Keratinocyte (primary cell): ENCODE measurements around the gene MCOLN2. TPM values are rescaled to one million over a fixed set of nuclear protein-coding genes. Genes with fewer than 3 reads are reported as not detected.
"Not testable (repeated sequence)": the region's sequence is repeated elsewhere in the genome, so short reads cannot be mapped to it uniquely, and the experiment has no call there.

Experiments used
- DNase-seq: peaks from one replicate; pipeline ENCODE4 v3.0.0-alpha.2; 2011; ENCODE audit warnings: low read depth, missing footprints, low spot score
- FAIRE-seq: peaks from 2 replicates; lab custom pipeline; 2011; peaks lifted over from hg19 to GRCh38; lab: Jason Lieb, UNC
- H2AFZ ChIP-seq: 2 replicates; pipeline ENCODE4 v1.6.0; 2012; ENCODE audit warnings: low read length, control low read depth, inconsistent platforms; ENCODE audit not compliant: control insufficient read depth
- H3K27ac ChIP-seq: 2 replicates; pipeline ENCODE4 v1.5.1; 2011; ENCODE audit warnings: low read length; ENCODE audit not compliant: control insufficient read depth, insufficient read depth
- H3K27me3 ChIP-seq: 3 replicates; pipeline ENCODE4 v1.6.0; 2011; ENCODE audit warnings: low read length; ENCODE audit not compliant: control insufficient read depth, insufficient read depth; ENCODE audit errors: extremely low read depth
- H3K36me3 ChIP-seq, 2 experiments: 2 replicates in 1 of 2; 3 replicates in 1 of 2; pipeline ENCODE4 v1.5.1; 2011; ENCODE audit warnings: low read length in 2 of 2, mild to moderate bottlenecking in 1 of 2; ENCODE audit not compliant: control insufficient read depth in 2 of 2, insufficient read depth in 2 of 2; ENCODE audit errors: extremely low read depth in 1 of 2
- H3K4me1 ChIP-seq: 3 replicates; pipeline ENCODE4 v1.5.1; 2011; ENCODE audit warnings: low read length; ENCODE audit not compliant: control insufficient read depth, insufficient read depth; ENCODE audit errors: extremely low read depth
- H3K4me2 ChIP-seq: 3 replicates; pipeline ENCODE4 v1.6.0; 2011; ENCODE audit warnings: low read depth, low read length; ENCODE audit not compliant: control insufficient read depth, insufficient read depth; ENCODE audit errors: extremely low read depth
- H3K4me3 ChIP-seq, 3 experiments: fragments of 200-600 bp in 1 of 3; sonication (generic) in 1 of 3; 2 replicates in 2 of 3; 3 replicates in 1 of 3; pipeline ENCODE4 v1.5.1; 2011 to 2016; ENCODE audit warnings: low read length in 3 of 3, mild to moderate bottlenecking in 3 of 3, control low read depth in 2 of 3, inconsistent platforms in 1 of 3, low read depth in 1 of 3, mixed read lengths in 1 of 3, mixed run types in 1 of 3, moderate library complexity in 1 of 3; ENCODE audit not compliant: control insufficient read depth in 2 of 3, insufficient read depth in 2 of 3; ENCODE audit errors: extremely low read depth in 1 of 3
- H3K79me2 ChIP-seq: 2 replicates; pipeline ENCODE4 v1.6.0; 2012; ENCODE audit warnings: low read length; ENCODE audit not compliant: control insufficient read depth, insufficient read depth
- H3K9ac ChIP-seq: 3 replicates; pipeline ENCODE4 v1.6.0; 2011; ENCODE audit warnings: low read length; ENCODE audit not compliant: control insufficient read depth, insufficient read depth; ENCODE audit errors: extremely low read depth
- H3K9me1 ChIP-seq: 3 replicates; pipeline ENCODE4 v1.6.0; 2011; ENCODE audit warnings: low read length; ENCODE audit not compliant: control insufficient read depth, insufficient read depth; ENCODE audit errors: extremely low read depth
- H3K9me3 ChIP-seq: 2 replicates; pipeline ENCODE4 v1.5.1; 2012; ENCODE audit warnings: low read depth, low read length; ENCODE audit not compliant: control insufficient read depth
- H4K20me1 ChIP-seq: 3 replicates; pipeline ENCODE4 v1.6.0; 2011; ENCODE audit warnings: low read length; ENCODE audit not compliant: control insufficient read depth, insufficient read depth; ENCODE audit errors: extremely low read depth
- CTCF ChIP-seq, 3 experiments: IDR thresholded peaks in 1 of 3; conservative IDR thresholded peaks in 1 of 3; optimal IDR thresholded peaks in 1 of 3; 2 replicates in 2 of 3; 3 replicates in 1 of 3; pipeline versions ENCODE3 to v1.5.1; 2011; ENCODE audit warnings: low read length in 3 of 3, mild to moderate bottlenecking in 3 of 3, moderate library complexity in 2 of 3, control low read depth in 1 of 3, inconsistent platforms in 1 of 3; ENCODE audit not compliant: insufficient read depth in 2 of 3; ENCODE audit errors: extremely low read depth in 1 of 3
- EZH2 ChIP-seq: IDR thresholded peaks from one replicate; pipeline ENCODE4 v1.6.1; 2012; ENCODE audit warnings: inconsistent platforms, mild to moderate bottlenecking, low read length, moderate library complexity
- dilution Hi-C: fragments of 300-500 bp; cut with MboI; formaldehyde crosslinking; loops from one replicate; pipeline ENCODE4 v1.7.0; 2020; ENCODE audit warnings: low sequenced_read_pairs; ENCODE audit not compliant: extremely low pct_ligation_motif_present
- polyA plus RNA-seq, 5 experiments: library from polyadenylated mRNA; depleted of rRNA in 3 of 5; stranded (reverse) in 3 of 5; stranded (forward) in 1 of 5; unstranded in 1 of 5; fragments of >200 nt; gene quantifications; 1 replicate in 1 of 5; 2 replicates in 3 of 5; 3 replicates in 1 of 5; pipeline versions ENCODE4 v1.2.1 to v1.2.3, GENCODE V29; 2011 to 2012; ENCODE audit warnings: missing spikeins in 2 of 5, low read depth in 1 of 5, low replicate concordance in 1 of 5

Gene MCOLN2
- polyA plus RNA-seq, 1 donor (not counting 4 experiments of a cell fraction or from before 2014, with no cell fraction given) = 0.14 TPM

GRCh38 chr1:84988588-84988987 is 8.3 kb downstream of the MCOLN2 start:
- Histone ChIP-seq H3K27me3 (no peaks in the 10 kb centered on the region), H3K9ac (no peak overlapping the region), H3K4me3 (no peak overlapping the region), H3K9me3 (no peaks in the 10 kb centered on the region), H3K4me1 (no peaks in the 10 kb centered on the region), H2AFZ (no peak overlapping the region), H3K9me1 (no peaks in the 10 kb centered on the region), H3K27ac (no peak overlapping the region), H3K36me3 (no peaks in the 10 kb centered on the region), H3K4me2 (no peak overlapping the region), H4K20me1 (no peaks in the 10 kb centered on the region), H3K79me2 (no peaks in the 10 kb centered on the region)
- dilution Hi-C loops = no loop called here
- TF ChIP-seq CTCF (optimal IDR thresholded peaks at IDR 0.05 in 1 of 3, IDR thresholded peaks at IDR 0.05 in 1 of 3, conservative IDR thresholded peaks at IDR 0.05 in 1 of 3; ENCODE audit: extremely low read depth in 1 of 3, insufficient read depth in 2 of 3, low read length in 3 of 3) = no peak
- no peak for TF ChIP-seq EZH2
- FAIRE-seq = no peak
- no peak for DNase-seq

- H3K27me3 ChIP-seq, H3K9ac ChIP-seq, H3K27ac ChIP-seq, H3K9me3 ChIP-seq, H3K36me3 ChIP-seq, H3K4me1 ChIP-seq, FAIRE-seq, H3K79me2 ChIP-seq, H3K4me2 ChIP-seq, DNase-seq, dilution Hi-C loops, H3K4me3 ChIP-seq, H4K20me1 ChIP-seq, H3K9me1 ChIP-seq, H2AFZ ChIP-seq: not testable (repeated sequence)
Measured at GRCh38 chr1:84986561-84986960, 10.4 kb downstream of the MCOLN2 start.

DNA sequence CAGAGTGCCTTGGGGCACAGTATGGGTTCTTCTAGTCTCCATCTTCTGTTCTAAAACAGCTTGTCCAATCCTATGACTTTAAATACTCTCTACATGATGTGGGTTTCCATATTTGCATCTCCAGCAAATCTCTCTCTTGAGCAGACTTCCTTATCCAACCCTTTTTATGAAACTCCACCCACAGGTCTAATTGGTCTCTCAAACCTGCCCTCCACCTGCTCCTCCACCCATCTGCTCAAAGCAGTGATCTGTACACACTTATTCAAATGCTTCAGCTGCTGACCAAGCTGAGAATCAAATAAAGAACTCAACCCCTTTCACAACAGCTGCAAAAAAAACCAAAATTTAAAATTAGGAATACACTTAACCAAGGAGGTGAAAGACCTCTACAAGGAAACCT is 11.5 kb downstream of the MCOLN2 start:
- no peaks in the 10 kb centered on the region for H3K9me3 ChIP-seq
- no peaks in the 10 kb centered on the region for H4K20me1 ChIP-seq
- TF ChIP-seq EZH2 (no peak), CTCF (optimal IDR thresholded peaks at IDR 0.05 in 1 of 3, IDR thresholded peaks at IDR 0.05 in 1 of 3, conservative IDR thresholded peaks at IDR 0.05 in 1 of 3; ENCODE audit: extremely low read depth in 1 of 3, insufficient read depth in 2 of 3, low read length in 3 of 3) (no peak)
- DNase-seq = no peak
- no peak overlapping the region for H3K4me3 ChIP-seq
- H3K4me2 ChIP-seq = no peak overlapping the region
- FAIRE-seq = no peak
- no peaks in the 10 kb centered on the region for H3K36me3 ChIP-seq
- H3K27me3 ChIP-seq = no peaks in the 10 kb centered on the region
- no peak overlapping the region for H3K27ac ChIP-seq
- dilution Hi-C loops = no loop called here
- H3K79me2 ChIP-seq = no peaks in the 10 kb centered on the region
- H3K9ac ChIP-seq = no peak overlapping the region
- no peaks in the 10 kb centered on the region for H3K4me1 ChIP-seq
- H2AFZ ChIP-seq = no peak overlapping the region
- H3K9me1 ChIP-seq = no peaks in the 10 kb centered on the region
